H9 (cell line): ENCODE data around the gene KCNK10. TPM values are rescaled to one million over a fixed set of nuclear protein-coding genes. Genes with fewer than 3 reads are reported as not detected.

Source experiments
- DNase-seq: peaks from one replicate; pipeline ENCODE4 v3.0.0-alpha.2; 2017
- H2AFZ ChIP-seq: one replicate; pipeline ENCODE4 v1.6.1; 2013; ENCODE audit warnings: mild to moderate bottlenecking, low read length, control low read depth, moderate library complexity
- H2AK5ac ChIP-seq: 2 replicates; pipeline ENCODE4 v1.6.1; 2013; ENCODE audit warnings: low read length, control low read depth, mixed read lengths; ENCODE audit not compliant: insufficient read length
- H2BK120ac ChIP-seq: one replicate; pipeline ENCODE4 v1.6.1; 2013; ENCODE audit warnings: low read depth, mild to moderate bottlenecking, low read length, control low read depth, inconsistent platforms; ENCODE audit not compliant: poor library complexity, severe bottlenecking
- H2BK12ac ChIP-seq: 2 replicates; pipeline ENCODE4 v1.6.1; 2013; ENCODE audit warnings: low read length, control low read depth, mixed read lengths, low read depth; ENCODE audit not compliant: insufficient read length
- H2BK15ac ChIP-seq: 2 replicates; pipeline ENCODE4 v1.6.1; 2013; ENCODE audit warnings: low read depth, low read length, control low read depth
- H2BK20ac ChIP-seq: one replicate; pipeline ENCODE4 v1.6.1; 2013; ENCODE audit warnings: low read depth, mild to moderate bottlenecking, low read length, control low read depth, inconsistent platforms; ENCODE audit not compliant: poor library complexity, severe bottlenecking
- H2BK5ac ChIP-seq: 2 replicates; pipeline ENCODE4 v1.6.1; 2013; ENCODE audit warnings: low read length, control low read depth, mixed read lengths; ENCODE audit not compliant: insufficient read length
- H3K14ac ChIP-seq: 2 replicates; pipeline ENCODE4 v1.6.1; 2013; ENCODE audit warnings: low read length, control low read depth; ENCODE audit not compliant: insufficient read depth
- H3K18ac ChIP-seq: 2 replicates; pipeline ENCODE4 v1.6.1; 2013; ENCODE audit warnings: low read depth, mild to moderate bottlenecking, mixed read lengths, low read length, control low read depth; ENCODE audit not compliant: insufficient read length
- H3K23ac ChIP-seq: 2 replicates; pipeline ENCODE4 v1.6.1; 2013; ENCODE audit warnings: low read length, control low read depth, mixed read lengths, low read depth; ENCODE audit not compliant: insufficient read length
- H3K23me2 ChIP-seq: 2 replicates; pipeline ENCODE4 v1.6.1; 2013; ENCODE audit warnings: low read depth, mild to moderate bottlenecking, mixed read lengths, low read length, control low read depth; ENCODE audit not compliant: insufficient read length, poor library complexity, severe bottlenecking
- H3K27ac ChIP-seq: 2 replicates; pipeline ENCODE4 v1.5.1; 2013; ENCODE audit warnings: low read length, control low read depth, mixed read lengths, low read depth; ENCODE audit not compliant: insufficient read length
- H3K27me3 ChIP-seq: 2 replicates; pipeline ENCODE4 v1.6.1; 2013; ENCODE audit warnings: low read length, control low read depth, inconsistent platforms; ENCODE audit not compliant: insufficient read depth
- H3K4ac ChIP-seq: 2 replicates; pipeline ENCODE4 v1.6.1; 2013; ENCODE audit warnings: low read depth, mild to moderate bottlenecking, control low read depth, inconsistent platforms, low read length, moderate library complexity
- H3K4me1 ChIP-seq: 2 replicates; pipeline ENCODE4 v1.6.1; 2013; ENCODE audit warnings: low read length, control low read depth, inconsistent platforms; ENCODE audit not compliant: insufficient read depth
- H3K4me2 ChIP-seq: 2 replicates; pipeline ENCODE4 v1.6.1; 2013; ENCODE audit warnings: low read length, control low read depth, mixed read lengths; ENCODE audit not compliant: insufficient read length, insufficient read depth
- H3K56ac ChIP-seq: 2 replicates; pipeline ENCODE4 v1.6.1; 2013; ENCODE audit warnings: low read depth, mild to moderate bottlenecking, mixed read lengths, low read length, control low read depth; ENCODE audit not compliant: insufficient read length
- H3K79me1 ChIP-seq: 2 replicates; pipeline ENCODE4 v1.6.1; 2013; ENCODE audit warnings: low read depth, mild to moderate bottlenecking, moderate library complexity, low read length, control low read depth, inconsistent platforms; ENCODE audit not compliant: insufficient read depth, poor library complexity, severe bottlenecking
- H3K79me2 ChIP-seq: 2 replicates; pipeline ENCODE4 v1.6.1; 2013; ENCODE audit warnings: low read length, control low read depth, inconsistent platforms; ENCODE audit not compliant: insufficient read depth
- H3K9ac ChIP-seq: 2 replicates; pipeline ENCODE4 v1.6.1; 2013; ENCODE audit warnings: low read length, control low read depth, mixed read lengths; ENCODE audit not compliant: insufficient read length; ENCODE audit errors: extremely low read depth
- H3K9me3 ChIP-seq: one replicate; pipeline ENCODE4 v1.6.1; 2013; ENCODE audit warnings: low read depth, low read length, inconsistent platforms; ENCODE audit not compliant: control insufficient read depth
- H3T11ph ChIP-seq: one replicate; pipeline ENCODE4 v1.6.1; 2013; ENCODE audit warnings: mild to moderate bottlenecking, low read length, control low read depth, inconsistent platforms
- H4K20me1 ChIP-seq: one replicate; pipeline ENCODE4 v1.6.1; 2013; ENCODE audit not compliant: control insufficient read depth, insufficient read length, insufficient read depth
- H4K5ac ChIP-seq: 2 replicates; pipeline ENCODE4 v1.6.1; 2013; ENCODE audit warnings: low read depth, mild to moderate bottlenecking, mixed read lengths, low read length, control low read depth; ENCODE audit not compliant: insufficient read length
- H4K8ac ChIP-seq: replicated peaks from 2 replicates; pipeline ENCODE4 v1.6.1; 2013; ENCODE audit warnings: low read length, control low read depth, mixed read lengths, low read depth; ENCODE audit not compliant: insufficient read length
- H4K91ac ChIP-seq: 2 replicates; pipeline ENCODE4 v1.6.1; 2013; ENCODE audit warnings: low read depth, mild to moderate bottlenecking, moderate library complexity, mixed read lengths, low read length, control low read depth; ENCODE audit not compliant: insufficient read length
- H3K27ac Mint-ChIP-seq, 3 experiments: 2 replicates in 2 of 3; 3 replicates in 1 of 3; pipeline ENCODE4 v1.8.0; 2020 to 2021; ENCODE audit warnings: mixed read lengths in 3 of 3, mild to moderate bottlenecking in 1 of 3, moderate library complexity in 1 of 3
- H3K27me3 Mint-ChIP-seq: 2 replicates; pipeline ENCODE4 v1.8.0; 2021; ENCODE audit warnings: low read depth, mild to moderate bottlenecking, moderate library complexity, mixed read lengths
- H3K36me3 Mint-ChIP-seq, 3 experiments: 2 replicates in 2 of 3; 3 replicates in 1 of 3; pipeline ENCODE4 v1.8.0; 2020 to 2021; ENCODE audit warnings: low read depth in 3 of 3, mixed read lengths in 3 of 3; ENCODE audit not compliant: insufficient read depth in 1 of 3
- H3K4me1 Mint-ChIP-seq, 2 experiments: 2 replicates each; pipeline ENCODE4 v1.8.0; 2020; ENCODE audit warnings: mixed read lengths in 2 of 2
- H3K4me3 Mint-ChIP-seq, 2 experiments: 2 replicates in 1 of 2; 3 replicates in 1 of 2; pipeline ENCODE4 v1.8.0; 2020 to 2021; ENCODE audit warnings: mild to moderate bottlenecking in 2 of 2, mixed read lengths in 2 of 2, moderate library complexity in 1 of 2
- H3K9me3 Mint-ChIP-seq, 2 experiments: 2 replicates in 1 of 2; 3 replicates in 1 of 2; pipeline ENCODE4 v1.8.0; 2020; ENCODE audit warnings: mild to moderate bottlenecking in 2 of 2, mixed read lengths in 2 of 2, moderate library complexity in 1 of 2
- CTCF ChIP-seq: fragments of 200-600 bp; sonication (generic); conservative IDR thresholded peaks from 3 replicates; pipeline ENCODE4 v1.8.0; 2021; ENCODE audit warnings: antibody characterized with exemption, mild to moderate bottlenecking
- WGBS: extraction: QIAGEN DNeasy Blood & Tissue Kit; methylation state at CpG from one replicate; pipeline ENCODE4 v1.1.7; 2013; ENCODE audit warnings: missing lambda C conversion rate, low lambda C conversion rate, mixed read lengths; ENCODE audit not compliant: insufficient read length; ENCODE audit errors: extremely low coverage; 5-methylcytosine and 5-hydroxymethylcytosine counted together
- total RNA-seq: library from RNA; stranded (reverse); gene quantifications from 2 replicates; pipeline ENCODE4 v1.2.1, GENCODE V29; 2021

KCNK10 gene
- total RNA-seq, 1 experiment from 2014 or later = 0.33 TPM

GRCh38 chr14:88321692-88322503 is 1.2 kb downstream of the KCNK10 start:
- Histone ChIP-seq H3K23ac (no peak overlapping the region), H4K5ac (no peak overlapping the region), H4K20me1 (no peaks in the 10 kb centered on the region), H3K9me3 (no peaks in the 10 kb centered on the region), H3K4me2 (peak overlapping the region; percentile 69), H3K27me3 (peaks cover 43% of the 10 kb centered on the region), H2AFZ (no peak overlapping the region), H3K4me1 (no peaks in the 10 kb centered on the region; the same call in 1 of the 2 replicates), H3K14ac (no peak overlapping the region), H3K79me2 (no peaks in the 10 kb centered on the region), H4K91ac (no peak overlapping the region), H3K9ac (no peak overlapping the region), H2BK20ac (no peak overlapping the region), H2BK15ac (no peak overlapping the region), H3K79me1 (no peaks in the 10 kb centered on the region), H2AK5ac (no peak overlapping the region), H3K23me2 (peaks cover 16% of the 10 kb centered on the region), H2BK120ac (no peak overlapping the region), H2BK12ac (no peak overlapping the region), H3K18ac (no peak overlapping the region), H2BK5ac (no peak overlapping the region), H3K56ac (no peak overlapping the region), H3K27ac (no peak overlapping the region), H3T11ph (no peak overlapping the region), H3K4ac (no peak overlapping the region), H4K8ac (no peak overlapping the region)
- H3K9me3 Mint-ChIP-seq = no peaks in the 10 kb centered on the region
- no peak overlapping the region for H3K27ac Mint-ChIP-seq
- H3K36me3 Mint-ChIP-seq = 0 out of 7 replicates have a peak, but pooled peaks cover 0 to 2% (median 0%) of the 10 kb centered on the region in 3 experiments
- DNase-seq = peak; percentile 35
- WGBS = no CpG with 5 or more reads among the region's 25 CpGs
- peaks cover 34% of the 10 kb centered on the region for H3K27me3 Mint-ChIP-seq
- H3K4me1 Mint-ChIP-seq = peaks cover 10 to 15% of the 10 kb centered on the region in 2 experiments
- no peak overlapping the region for H3K4me3 Mint-ChIP-seq
- TF ChIP-seq CTCF = no peak
